GM10847 (cell line): ENCODE results near the gene SH3TC2.

Experiments
- POLR2A ChIP-seq: IDR thresholded peaks from 2 replicates; pipeline ENCODE4 v1.6.1; 2011; ENCODE audit not compliant: insufficient read length; ENCODE audit errors: extremely low read depth

SH3TC2 gene

GRCh38 chr5:149017636-149018035 is 45.2 kb downstream of the SH3TC2 start:
- no peak for TF ChIP-seq POLR2A

- no peak for TF ChIP-seq POLR2A
Observed at GRCh38 chr5:149015561-149015960, 47.3 kb downstream of the SH3TC2 start.

GRCh38 chr5:149015126-149015525 is 47.7 kb downstream of the SH3TC2 start:
- TF ChIP-seq POLR2A = no peak

- TF ChIP-seq POLR2A = no peak
Observed at GRCh38 chr5:149014571-149015031, 48.3 kb downstream of the SH3TC2 start.

GRCh38 chr5:149013796-149014195 is 49.1 kb downstream of the SH3TC2 start:
- TF ChIP-seq POLR2A = no peak

- no peak for TF ChIP-seq POLR2A
Observed at GRCh38 chr5:149012350-149012749, 50.5 kb downstream of the SH3TC2 start.

GRCh38 chr5:149011728-149012127 is 51.1 kb downstream of the SH3TC2 start:
- no peak for TF ChIP-seq POLR2A

- TF ChIP-seq POLR2A = no peak
Observed at GRCh38 chr5:149011084-149011483, 51.8 kb downstream of the SH3TC2 start.

- no peak for TF ChIP-seq POLR2A
Observed at GRCh38 chr5:149007174-149007573, 55.7 kb downstream of the SH3TC2 start.

- TF ChIP-seq POLR2A = no peak
Observed at GRCh38 chr5:149006426-149006825, 56.4 kb downstream of the SH3TC2 start.

GRCh38 chr5:149005077-149005892 is 57.6 kb downstream of the SH3TC2 start:
- no peak for TF ChIP-seq POLR2A

- no peak for TF ChIP-seq POLR2A
Observed at GRCh38 chr5:149004559-149004958, 58.3 kb downstream of the SH3TC2 start.

GRCh38 chr5:149002761-149003689 is 59.8 kb downstream of the SH3TC2 start:
- TF ChIP-seq POLR2A = no peak

- TF ChIP-seq POLR2A = no peak
Observed at GRCh38 chr5:149002053-149002452, 60.8 kb downstream of the SH3TC2 start.

- TF ChIP-seq POLR2A = no peak
Observed at GRCh38 chr5:149001162-149001561, 61.7 kb downstream of the SH3TC2 start.

GRCh38 chr5:148999741-149000140 is 63.1 kb downstream of the SH3TC2 start:
- no peak for TF ChIP-seq POLR2A
